Astrocyte (in vitro differentiated cells and primary cell): ENCODE results near the gene NFIA.

Experiments
- CTCF ChIP-seq: IDR thresholded peaks from 2 replicates; pipeline ENCODE4 v1.5.1; 2011; ENCODE audit warnings: low read depth, mild to moderate bottlenecking, inconsistent platforms, low read length, moderate library complexity; ENCODE audit not compliant: insufficient read depth
- EZH2 ChIP-seq: IDR thresholded peaks from 2 replicates; pipeline ENCODE4 v1.6.1; 2012; ENCODE audit warnings: mild to moderate bottlenecking, low read length, inconsistent platforms; ENCODE audit not compliant: insufficient read depth

- TF ChIP-seq CTCF = no peak
- no peak for TF ChIP-seq EZH2
These were observed 421.9 kb downstream of the NFIA start for GRCh38 chr1:61504305-61504704.
